Fibroblast of villous mesenchyme (primary cell): ENCODE measurements around the gene EPHB2. TPM values are rescaled to one million over a fixed set of nuclear protein-coding genes. Genes with fewer than 3 reads are reported as not detected.
"Not testable (repeated sequence)": the region's sequence is repeated elsewhere in the genome, so short reads cannot be mapped to it uniquely, and the experiment has no call there.

Source experiments
- DNase-seq: peaks from one replicate; pipeline ENCODE4 v3.0.0-alpha.2; 2010; ENCODE audit warnings: low read depth
- H3K4me3 ChIP-seq: 2 replicates; pipeline ENCODE4 v1.5.1; 2011; ENCODE audit warnings: low read depth, mild to moderate bottlenecking, low read length
- CTCF ChIP-seq: IDR thresholded peaks from 2 replicates; pipeline ENCODE4 v1.5.1; 2012; ENCODE audit warnings: low read depth, mild to moderate bottlenecking, low read length; ENCODE audit not compliant: insufficient read depth
- total RNA-seq: library from RNA; depleted of rRNA; stranded (reverse); fragments of >200 nt; gene quantifications from 2 replicates; pipeline ENCODE4 v1.2.3, GENCODE V29; 2012

Gene EPHB2
- 4.3 and 9.7 TPM in 2 replicates for total RNA-seq

GRCh38 chr1:22710701-22711049, at the start of gene EPHB2:
Gene EPHB2 (plus strand): TSS chr1:22710839. CDS start chr1:22710983, 144 bp downstream.
- peak within 1 kb of the TSS; percentile 61 for H3K4me3 ChIP-seq
- no peak for TF ChIP-seq CTCF
- DNase-seq = peak; percentile 44

GRCh38 chr1:22661880-22662279, 48.8 kb upstream of the EPHB2 start:
- H3K4me3 ChIP-seq = no peak overlapping the region
- DNase-seq = no peak
- TF ChIP-seq CTCF = no peak

- no peak for TF ChIP-seq CTCF
- peak; percentile 5 for DNase-seq
Observed at GRCh38 chr1:22662318-22662717, 48.3 kb upstream of the EPHB2 start.

GRCh38 chr1:22662986-22663408, 47.6 kb upstream of the EPHB2 start:
- DNase-seq = no peak
- no peak overlapping the region for H3K4me3 ChIP-seq
- TF ChIP-seq CTCF = no peak

More at GRCh38 chr1:22662318-22662717, 48.3 kb upstream of the EPHB2 start:
- H3K4me3 ChIP-seq = no peak overlapping the region

- H3K4me3 ChIP-seq = no peak overlapping the region
- peak; percentile 34 for DNase-seq
- TF ChIP-seq CTCF = peak; percentile 64
Observed at GRCh38 chr1:22665752-22666151, 44.9 kb upstream of the EPHB2 start.

GRCh38 chr1:22666412-22666811, 44.2 kb upstream of the EPHB2 start:
- H3K4me3 ChIP-seq = no peak overlapping the region
- DNase-seq = no peak
- TF ChIP-seq CTCF = no peak

- not testable (repeated sequence) for DNase-seq, H3K4me3 ChIP-seq
Observed at GRCh38 chr1:22668840-22669239, 41.8 kb upstream of the EPHB2 start.
